Activated T-cell treated with anti-CD3 and anti-CD28 coated beads, Interleukin-2, amount 50 U/mL, for 24 hours (primary cell): ENCODE data around the gene SIGLEC14.
"Not testable (repeated sequence)": the region's sequence is repeated elsewhere in the genome, so short reads cannot be mapped to it uniquely, and the experiment has no call there.

Experiments
- DNase-seq: peaks from one replicate; pipeline ENCODE4 v3.0.0-alpha.2; 2020
- H3K27ac Mint-ChIP-seq: 2 replicates; pipeline ENCODE4 v1.8.0; 2020; ENCODE audit warnings: mild to moderate bottlenecking, mixed read lengths
- H3K27me3 Mint-ChIP-seq: 2 replicates; pipeline ENCODE4 v1.8.0; 2020; ENCODE audit warnings: mixed read lengths
- H3K36me3 Mint-ChIP-seq: 2 replicates; pipeline ENCODE4 v1.8.0; 2020; ENCODE audit warnings: low read depth, mixed read lengths
- H3K4me1 Mint-ChIP-seq: 2 replicates; pipeline ENCODE4 v1.8.0; 2020; ENCODE audit warnings: low read depth, mixed read lengths
- H3K4me3 Mint-ChIP-seq: 2 replicates; pipeline ENCODE4 v1.8.0; 2020; ENCODE audit warnings: mild to moderate bottlenecking, moderate library complexity, mixed read lengths
- H3K9me3 Mint-ChIP-seq: 2 replicates; pipeline ENCODE4 v1.8.0; 2020; ENCODE audit warnings: mixed read lengths

SIGLEC14 gene

DNA sequence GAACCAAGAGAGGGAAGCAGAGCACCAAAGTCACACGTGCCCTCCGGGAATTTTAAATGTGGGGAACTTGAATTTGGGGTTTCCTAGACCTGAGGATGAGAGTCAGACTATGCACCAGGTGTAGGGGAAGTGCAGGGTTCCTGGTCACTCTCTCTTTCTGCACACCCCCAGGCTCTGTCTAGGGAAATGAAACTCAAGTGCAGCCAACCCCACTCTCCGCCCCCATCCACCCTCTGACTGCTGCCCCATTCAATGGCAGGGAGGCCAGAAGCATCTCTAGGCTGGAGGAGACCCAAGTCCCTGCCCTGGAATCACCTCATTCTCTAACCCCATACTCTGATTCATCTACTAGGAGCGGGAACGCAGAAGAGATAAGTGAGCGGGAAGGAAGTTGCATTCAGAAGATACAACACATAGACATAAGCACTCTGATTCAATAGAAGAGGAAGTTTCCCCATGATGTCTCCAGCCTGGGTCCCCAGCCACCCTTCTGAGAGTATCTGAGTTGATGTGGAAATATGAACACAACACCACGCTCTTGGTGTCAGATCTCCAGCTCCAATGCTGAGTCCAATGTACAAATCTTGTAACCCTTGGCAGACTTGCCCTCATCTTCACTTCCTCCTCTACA is 4.7 kb upstream of the SIGLEC14 start:
- DNase-seq = no peak
- Mint-ChIP-seq H3K27ac (no peak overlapping the region), H3K4me1 (no peaks in the 10 kb centered on the region), H3K4me3 (no peak overlapping the region), H3K9me3 (peaks cover 5% of the 10 kb centered on the region), H3K36me3 (no peaks in the 10 kb centered on the region), H3K27me3 (peaks cover 55% of the 10 kb centered on the region)

DNA sequence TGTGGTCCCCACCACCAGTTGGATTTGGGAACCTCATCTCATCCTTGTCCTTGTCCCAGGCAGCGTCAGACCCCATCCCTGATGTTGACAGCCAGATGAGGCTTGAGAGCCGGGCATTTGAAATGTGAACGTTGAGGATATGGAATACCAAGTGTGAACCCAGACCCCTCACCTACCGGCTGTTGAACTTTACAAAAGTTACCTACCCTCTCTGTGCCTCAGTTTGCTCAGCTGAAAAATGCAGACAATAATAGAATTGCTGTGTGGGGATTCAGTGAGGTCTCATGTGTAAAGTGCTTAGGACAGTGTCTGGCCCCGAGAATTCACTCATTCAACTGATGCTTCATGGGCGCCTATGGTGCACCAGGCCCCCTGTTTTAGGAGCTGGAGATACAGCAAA is 693 bp upstream of the SIGLEC14 start:
- no peaks in the 10 kb centered on the region for H3K4me1 Mint-ChIP-seq
- H3K27ac Mint-ChIP-seq = no peak overlapping the region
- peaks cover 49% of the 10 kb centered on the region for H3K27me3 Mint-ChIP-seq
- H3K9me3 Mint-ChIP-seq = no peaks in the 10 kb centered on the region
- H3K4me3 Mint-ChIP-seq = no peak overlapping the region
- H3K36me3 Mint-ChIP-seq = no peaks in the 10 kb centered on the region
- no peak for DNase-seq

DNA sequence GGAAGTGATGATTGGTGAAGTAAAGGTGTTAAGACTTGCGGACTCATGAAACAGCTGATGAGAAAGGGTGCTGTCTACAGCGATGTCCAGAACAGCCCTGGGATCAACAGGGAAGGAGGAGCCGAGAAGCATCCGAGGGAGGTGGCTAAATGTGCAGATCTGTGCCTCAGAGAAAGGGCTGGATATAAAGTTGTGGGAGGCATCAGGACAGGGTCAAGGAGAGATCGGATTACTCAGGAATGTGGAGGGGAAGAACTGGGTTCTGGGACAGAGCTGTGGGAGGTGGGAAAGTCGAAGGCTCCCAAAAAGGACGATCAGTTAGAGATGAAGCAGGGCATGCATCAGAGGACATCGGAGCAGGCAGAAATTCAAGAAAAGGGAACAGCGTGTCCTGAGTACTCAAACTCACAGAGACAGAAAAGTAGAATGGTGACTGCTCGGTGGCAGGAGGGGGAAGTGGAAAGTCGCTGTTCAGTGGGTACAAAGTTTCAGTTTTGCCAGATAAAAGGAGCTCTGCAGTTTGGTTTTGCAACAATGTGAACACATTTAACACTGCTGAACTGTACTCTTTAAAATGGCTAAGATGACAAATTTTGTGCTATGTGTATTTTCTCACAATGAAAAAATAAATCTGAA is 1.9 kb downstream of the SIGLEC14 start:
- H3K4me3 Mint-ChIP-seq = no peak overlapping the region
- no peaks in the 10 kb centered on the region for H3K9me3 Mint-ChIP-seq
- no peaks in the 10 kb centered on the region for H3K36me3 Mint-ChIP-seq
- no peak overlapping the region for H3K27ac Mint-ChIP-seq
- H3K27me3 Mint-ChIP-seq = peaks cover 45% of the 10 kb centered on the region
- no peak for DNase-seq
- no peaks in the 10 kb centered on the region for H3K4me1 Mint-ChIP-seq

DNA sequence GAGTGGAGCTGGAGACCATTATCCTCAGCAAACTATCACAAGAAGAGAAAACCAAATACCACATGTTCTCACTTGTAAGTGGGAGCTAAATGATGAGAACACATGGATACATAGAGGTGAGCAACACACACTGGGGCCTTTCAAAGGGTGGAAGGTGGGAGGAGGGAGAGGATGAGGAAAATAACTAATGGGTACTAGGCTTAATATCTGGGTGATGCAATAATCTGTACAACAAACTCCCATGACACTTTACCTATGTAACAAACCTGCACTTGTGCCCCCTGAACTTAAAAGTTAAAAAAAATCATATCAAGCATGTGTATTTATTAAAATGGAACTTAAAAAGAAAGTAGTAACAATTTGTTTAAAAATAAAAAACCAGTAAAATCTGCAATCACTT is 5.0 kb downstream of the SIGLEC14 start:
- Mint-ChIP-seq H3K27me3 (peaks cover 41% of the 10 kb centered on the region), H3K4me1 (no peaks in the 10 kb centered on the region), H3K27ac (no peak overlapping the region), H3K36me3 (no peaks in the 10 kb centered on the region), H3K9me3 (no peaks in the 10 kb centered on the region), H3K4me3 (no peak overlapping the region)
- DNase-seq = no peak

DNA sequence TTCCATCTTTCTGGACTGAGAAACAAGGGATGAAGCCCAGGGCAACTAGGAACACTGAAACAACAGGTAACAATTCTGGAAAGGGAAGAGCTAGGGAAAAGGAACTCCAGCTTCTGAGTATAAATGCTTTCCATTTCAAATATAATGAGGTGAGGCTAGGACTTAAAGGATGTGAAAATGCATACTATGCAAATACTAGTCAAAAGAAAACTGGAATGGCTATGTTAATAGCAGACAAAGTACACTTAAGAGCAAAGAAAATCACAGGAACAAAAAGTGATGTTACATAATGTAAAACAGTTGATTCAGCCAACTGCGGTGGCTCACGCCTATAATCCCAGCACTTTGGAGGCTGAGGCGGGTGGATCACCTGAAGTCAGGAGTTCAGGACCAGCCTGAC is 6.2 kb downstream of the SIGLEC14 start:
- Mint-ChIP-seq H3K4me3 (no peak overlapping the region), H3K9me3 (no peaks in the 10 kb centered on the region), H3K4me1 (no peaks in the 10 kb centered on the region), H3K36me3 (no peaks in the 10 kb centered on the region), H3K27me3 (peaks cover 41% of the 10 kb centered on the region), H3K27ac (no peak overlapping the region)
- no peak for DNase-seq

DNA sequence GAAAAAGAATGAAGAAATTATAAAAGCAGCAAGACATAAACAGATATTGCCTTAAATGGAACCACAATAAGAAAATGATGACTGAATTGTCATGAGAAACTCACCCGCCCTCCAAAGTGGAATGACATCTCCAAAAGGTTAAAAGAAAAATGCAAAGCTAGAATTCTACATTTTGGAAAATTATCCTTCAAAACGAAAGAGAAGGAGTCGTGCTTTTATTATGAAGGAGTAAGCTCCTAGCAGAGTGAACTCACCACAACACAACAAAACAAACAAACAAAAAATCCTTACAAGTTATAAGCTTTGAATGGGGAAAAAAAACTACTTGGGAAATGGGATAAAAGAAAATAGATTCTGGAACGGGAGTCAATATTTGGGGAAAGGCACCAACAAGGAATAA is 6.7 kb downstream of the SIGLEC14 start:
- Mint-ChIP-seq H3K4me1 (no peaks in the 10 kb centered on the region), H3K27me3 (peaks cover 39% of the 10 kb centered on the region), H3K4me3 (no peak overlapping the region), H3K9me3 (no peaks in the 10 kb centered on the region), H3K27ac (no peak overlapping the region), H3K36me3 (no peaks in the 10 kb centered on the region)
- DNase-seq = no peak

DNA sequence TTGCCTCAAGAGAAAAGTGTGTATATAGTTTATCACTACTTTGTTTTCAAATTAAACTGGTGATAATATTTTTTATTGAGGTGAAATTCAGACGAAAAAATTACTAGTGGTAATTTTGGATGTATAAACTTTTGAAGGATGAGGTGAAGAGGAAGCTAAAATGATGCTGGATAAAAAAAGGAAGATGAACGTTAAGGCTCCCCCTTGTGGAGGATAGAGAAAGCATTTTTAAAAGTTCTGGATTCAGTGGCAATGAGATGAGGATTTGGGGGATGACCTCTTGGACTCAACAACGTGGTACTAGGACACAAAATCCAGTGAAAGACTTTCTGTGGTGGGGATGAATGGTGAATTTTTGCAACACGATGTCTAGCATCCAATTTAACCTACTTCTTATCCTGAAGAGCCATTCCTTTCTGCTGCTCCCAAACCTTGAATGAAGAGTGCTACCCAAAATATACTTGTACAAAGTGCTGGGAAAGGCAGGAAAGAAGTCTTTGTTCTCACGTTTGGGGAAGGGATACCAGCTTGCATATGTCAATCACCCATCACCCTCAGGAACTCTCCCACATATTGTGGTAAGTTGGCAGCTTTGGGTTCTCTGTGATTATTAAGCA is 9.2 kb downstream of the SIGLEC14 start:
- Mint-ChIP-seq H3K27ac (no peak overlapping the region), H3K9me3 (no peaks in the 10 kb centered on the region), H3K4me3 (no peak overlapping the region), H3K36me3 (no peaks in the 10 kb centered on the region), H3K4me1 (no peaks in the 10 kb centered on the region), H3K27me3 (peaks cover 28% of the 10 kb centered on the region)
- DNase-seq = no peak

DNA sequence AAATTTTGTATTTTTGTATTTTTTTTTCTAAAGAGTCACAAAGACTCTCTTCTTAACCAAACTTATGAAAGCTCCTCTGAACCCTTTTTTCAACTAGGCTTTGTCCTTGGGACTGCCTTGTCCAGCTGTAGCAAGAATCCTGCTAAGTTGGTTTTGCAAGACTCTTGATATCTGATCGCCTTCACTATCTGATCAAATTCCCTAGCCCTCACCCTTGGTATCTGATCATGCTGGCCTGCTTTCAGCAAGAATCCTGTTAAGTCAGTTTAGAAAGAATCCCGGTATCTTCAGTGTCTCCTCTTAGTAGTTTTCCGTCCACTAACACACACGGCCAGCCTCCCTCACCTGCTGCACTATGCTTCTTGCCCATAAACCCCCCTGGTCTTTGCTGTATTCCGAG is 14.5 kb downstream of the SIGLEC14 start:
- peaks cover 23% of the 10 kb centered on the region for H3K27me3 Mint-ChIP-seq
- no peaks in the 10 kb centered on the region for H3K4me1 Mint-ChIP-seq
- H3K4me3 Mint-ChIP-seq = no peak overlapping the region
- no peak overlapping the region for H3K27ac Mint-ChIP-seq
- no peak for DNase-seq
- H3K9me3 Mint-ChIP-seq = no peaks in the 10 kb centered on the region
- no peaks in the 10 kb centered on the region for H3K36me3 Mint-ChIP-seq

DNA sequence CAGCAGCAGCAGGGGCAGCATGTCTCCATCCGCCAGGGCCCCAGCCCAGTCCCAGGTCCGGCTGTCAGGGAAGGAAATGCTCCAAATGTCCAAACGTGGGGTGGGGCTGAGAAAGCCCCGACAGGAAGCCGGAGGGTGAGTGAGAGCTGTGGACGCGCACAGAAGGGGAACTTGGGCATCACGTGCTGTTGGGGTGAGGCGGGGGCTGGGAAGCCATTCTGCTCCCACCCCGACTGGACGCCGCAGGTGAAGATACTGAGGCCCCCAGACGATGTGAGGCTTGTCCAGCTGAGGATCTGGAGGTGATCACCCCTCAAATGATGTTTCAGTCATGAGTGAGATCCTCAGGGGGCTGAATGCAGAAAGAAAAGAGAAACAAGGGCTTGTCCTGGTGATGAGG is 16.3 kb downstream of the SIGLEC14 start, which contains the start of gene SIGLEC5:
TSS of gene SIGLEC5 (minus strand) at position 87 of the 400 bp plus-strand sequence. CDS start at position 21, 66 bp downstream.
- not testable (repeated sequence) for H3K4me1 Mint-ChIP-seq, H3K9me3 Mint-ChIP-seq, H3K36me3 Mint-ChIP-seq, H3K27ac Mint-ChIP-seq, H3K4me3 Mint-ChIP-seq, DNase-seq
- peaks cover 31% of the 10 kb centered on the region for H3K27me3 Mint-ChIP-seq

DNA sequence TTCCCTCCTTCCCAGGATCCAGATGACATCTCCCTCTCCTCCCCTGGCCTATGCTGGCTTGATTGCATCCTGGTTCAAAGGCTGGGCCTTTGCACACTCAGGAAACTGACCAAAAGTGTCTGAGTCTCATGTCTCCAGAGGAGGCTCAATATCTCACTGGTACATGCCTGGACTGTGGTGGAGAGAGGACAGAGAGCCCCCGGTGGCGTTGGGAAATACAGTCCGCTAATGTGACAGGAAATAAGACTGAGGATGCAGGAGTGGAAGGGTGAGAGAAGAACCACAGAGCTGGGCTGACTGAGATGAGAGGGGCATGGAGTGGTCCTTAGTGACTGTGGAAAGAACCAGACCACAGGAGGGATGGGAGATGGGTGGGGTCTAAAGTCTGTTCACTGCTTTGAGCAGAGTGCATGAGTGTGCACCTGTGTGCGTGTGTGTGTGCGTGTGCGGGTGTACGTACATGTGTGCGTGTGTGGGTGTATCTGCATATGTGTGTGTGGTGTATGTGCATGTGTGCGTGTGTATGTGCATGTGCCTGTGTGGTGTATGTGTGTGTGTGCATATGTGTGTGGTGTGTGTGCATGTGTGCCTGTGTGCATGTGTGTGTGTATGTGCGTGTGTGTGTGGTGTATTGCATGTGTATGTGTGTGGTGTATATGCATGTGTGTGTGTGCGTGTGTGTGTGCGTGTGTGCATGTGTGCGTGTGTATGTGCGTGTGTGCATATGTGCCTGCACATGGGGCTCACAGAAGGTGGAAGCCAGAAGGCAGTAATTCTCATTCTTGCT is 18.3 kb downstream of the SIGLEC14 start:
- no peaks in the 10 kb centered on the region for H3K9me3 Mint-ChIP-seq
- H3K36me3 Mint-ChIP-seq = no peaks in the 10 kb centered on the region
- H3K27ac Mint-ChIP-seq = no peak overlapping the region
- no peaks in the 10 kb centered on the region for H3K4me1 Mint-ChIP-seq
- DNase-seq = no peak
- H3K27me3 Mint-ChIP-seq = peaks cover 42% of the 10 kb centered on the region
- H3K4me3 Mint-ChIP-seq = no peak overlapping the region

DNA sequence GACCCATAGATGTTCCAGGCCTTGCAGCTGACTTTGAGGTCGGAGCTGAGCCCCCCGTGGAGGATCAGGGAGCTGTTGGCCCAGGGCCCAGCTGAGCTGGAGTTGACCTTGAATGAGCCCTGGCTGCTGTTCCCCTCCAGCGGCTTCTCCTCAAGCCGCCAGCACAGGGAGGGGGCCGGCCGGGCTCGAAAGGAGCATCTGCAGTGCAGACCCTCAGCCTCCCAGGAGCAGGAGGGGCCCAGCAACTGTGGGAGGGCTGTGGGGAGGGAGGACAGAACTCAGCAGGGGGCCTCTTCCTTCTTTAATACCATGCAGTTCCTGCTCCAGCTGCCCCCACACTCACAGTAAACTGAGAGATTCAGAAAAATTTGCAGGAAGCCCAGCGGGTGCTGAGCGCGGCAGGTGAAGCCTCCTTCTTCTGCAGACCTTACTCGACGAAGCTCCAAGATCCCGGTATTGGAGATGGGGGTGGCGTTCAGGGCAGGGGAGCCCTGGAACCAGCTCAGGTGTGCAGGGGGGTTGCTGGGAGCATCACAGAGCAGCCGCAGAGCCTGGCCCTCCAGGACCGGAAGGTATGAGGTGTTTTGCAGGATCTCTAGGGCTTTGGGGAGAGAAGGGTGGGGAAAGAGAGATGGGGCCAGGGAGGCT is 19.0 kb downstream of the SIGLEC14 start:
- H3K36me3 Mint-ChIP-seq = no peaks in the 10 kb centered on the region
- DNase-seq = no peak
- no peaks in the 10 kb centered on the region for H3K4me1 Mint-ChIP-seq
- peaks cover 3% of the 10 kb centered on the region for H3K9me3 Mint-ChIP-seq
- H3K4me3 Mint-ChIP-seq = no peak overlapping the region
- peaks cover 46% of the 10 kb centered on the region for H3K27me3 Mint-ChIP-seq
- no peak overlapping the region for H3K27ac Mint-ChIP-seq

DNA sequence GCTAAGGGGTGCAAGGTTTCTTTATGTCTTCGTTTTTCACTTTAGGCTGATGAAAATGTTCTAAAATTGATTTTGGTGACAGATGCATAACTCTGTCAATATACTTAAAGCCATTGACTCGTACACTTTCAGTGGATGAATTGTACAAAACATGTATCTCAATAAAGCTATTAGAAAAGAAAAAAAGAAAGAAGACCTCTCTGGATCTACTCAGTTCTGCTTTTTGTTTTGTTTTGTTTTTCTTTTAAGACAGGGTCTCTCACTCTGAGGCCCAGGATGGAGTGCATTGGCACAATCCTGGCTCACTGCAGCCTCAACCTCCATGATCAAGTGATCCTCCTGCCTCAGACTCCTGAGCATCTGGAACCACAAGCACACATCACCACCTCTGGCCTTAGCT is 19.9 kb downstream of the SIGLEC14 start:
- Mint-ChIP-seq H3K4me3 (no peak overlapping the region), H3K36me3 (no peaks in the 10 kb centered on the region)

DNA sequence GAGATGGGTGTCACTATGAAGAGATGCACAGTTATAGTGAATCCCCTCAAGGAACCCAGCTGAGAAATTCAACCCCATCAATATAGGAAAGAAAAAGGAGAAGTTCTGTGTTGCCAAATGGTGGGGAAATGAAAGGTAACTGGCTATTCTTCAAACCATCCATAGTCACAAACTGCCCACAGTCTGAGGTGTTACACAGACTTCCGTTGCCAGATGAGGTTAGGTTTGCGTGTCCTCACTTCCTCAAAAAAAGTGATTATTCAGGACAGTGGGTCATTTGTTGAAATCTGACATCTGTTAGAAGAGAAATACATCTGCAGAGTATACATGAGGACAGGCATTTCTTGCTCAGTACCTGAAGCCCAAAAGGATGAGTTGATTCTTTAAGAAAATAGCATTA is 25.4 kb downstream of the SIGLEC14 start:
- no peak for DNase-seq
- Mint-ChIP-seq H3K4me1 (peaks cover 3% of the 10 kb centered on the region), H3K4me3 (no peak overlapping the region), H3K9me3 (peaks cover 4% of the 10 kb centered on the region), H3K27me3 (peaks cover 35% of the 10 kb centered on the region), H3K27ac (no peak overlapping the region), H3K36me3 (no peaks in the 10 kb centered on the region)

More for the DNA sequence above, 19.9 kb downstream of the SIGLEC14 start:
- Mint-ChIP-seq H3K27ac (no peak overlapping the region), H3K9me3 (peaks cover 4% of the 10 kb centered on the region), H3K27me3 (peaks cover 48% of the 10 kb centered on the region), H3K4me1 (no peaks in the 10 kb centered on the region)
- DNase-seq = no peak

DNA sequence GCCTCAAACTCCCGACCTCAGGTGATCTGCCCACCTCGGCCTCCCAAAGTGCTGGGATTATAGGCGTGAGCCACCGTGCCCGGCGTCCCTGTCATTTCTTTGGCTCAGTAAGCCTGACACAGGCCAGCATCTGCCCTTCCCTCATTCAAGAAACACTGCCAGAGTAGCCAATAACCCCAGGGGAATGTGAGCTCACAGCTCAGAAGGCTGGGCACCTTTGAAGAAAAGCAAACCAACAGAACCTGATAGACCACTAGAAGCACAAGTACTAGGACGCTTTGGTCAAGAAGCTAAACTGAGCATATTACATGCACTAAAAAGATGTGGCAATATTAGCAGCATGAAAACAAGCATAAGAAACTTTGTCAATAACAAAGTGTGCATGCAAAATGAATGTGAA is 30.6 kb downstream of the SIGLEC14 start:
- no peak for DNase-seq
- Mint-ChIP-seq H3K36me3 (no peaks in the 10 kb centered on the region), H3K27ac (no peak overlapping the region), H3K27me3 (peaks cover 52% of the 10 kb centered on the region), H3K9me3 (peaks cover 11% of the 10 kb centered on the region), H3K4me1 (peaks cover under 1% of the 10 kb centered on the region), H3K4me3 (no peak overlapping the region)
